OCI-LY3 (cell line): ENCODE measurements around the gene CNTFR.

Experiments
- H2AFZ ChIP-seq: fragments of 200-600, 300-600 bp; shearing (Covaris generic); 2 replicates; pipeline ENCODE4 v1.6.0; 2014; ENCODE audit warnings: antibody characterized with exemption, low read depth, low read length
- H3K27ac ChIP-seq: fragments of 200-600, 300-600 bp; sonication (generic); 2 replicates; pipeline ENCODE4 v1.5.1; 2014; ENCODE audit warnings: mild to moderate bottlenecking, low read length, moderate library complexity, mixed read lengths
- H3K27me3 ChIP-seq: fragments of 200-600, 300-600 bp; sonication (generic); 2 replicates; pipeline ENCODE4 v1.6.1; 2014; ENCODE audit warnings: low read depth, low read length, mixed read lengths
- H3K36me3 ChIP-seq: fragments of 200-600, 300-600 bp; sonication (generic); replicated peaks from 2 replicates; pipeline ENCODE3; 2014; ENCODE audit warnings: low read depth, low read length, mixed read lengths
- H3K4me1 ChIP-seq: fragments of 300-600, 200-600 bp; sonication (generic); 2 replicates; pipeline ENCODE4 v1.6.1; 2014; ENCODE audit warnings: low read length, mixed read lengths
- H3K4me2 ChIP-seq: fragments of 200-600, 300-600 bp; sonication (generic); 2 replicates; pipeline ENCODE4 v1.6.1; 2014; ENCODE audit warnings: low read length, mixed read lengths
- H3K4me3 ChIP-seq: fragments of 300-600, 200-600 bp; sonication (generic); 2 replicates; pipeline ENCODE4 v1.5.1; 2014; ENCODE audit warnings: antibody characterized with exemption, mild to moderate bottlenecking, low read length, moderate library complexity
- H3K79me2 ChIP-seq: fragments of 300-600, 200-600 bp; shearing (Covaris generic); 2 replicates; pipeline ENCODE4 v1.6.1; 2014; ENCODE audit warnings: mild to moderate bottlenecking, low read length, mixed read lengths
- H3K9ac ChIP-seq: fragments of 300-600, 200-600 bp; shearing (Covaris generic); 2 replicates; pipeline ENCODE4 v1.6.0; 2014; ENCODE audit warnings: mild to moderate bottlenecking, low read length, moderate library complexity
- H3K9me3 ChIP-seq: fragments of 200-600, 300-600 bp; shearing (Covaris generic); 2 replicates; pipeline ENCODE4 v1.6.1; 2014; ENCODE audit warnings: low read length, mixed read lengths; ENCODE audit not compliant: insufficient read depth
- H4K20me1 ChIP-seq: fragments of 200-600, 300-600 bp; sonication (generic); 2 replicates; pipeline ENCODE4 v1.6.1; 2016; ENCODE audit warnings: low read length, mixed read lengths; ENCODE audit not compliant: insufficient read depth
- CTCF ChIP-seq: fragments of 200-600, 300-600 bp; sonication (generic); IDR thresholded peaks from 2 replicates; pipeline ENCODE4 v1.5.1; 2014; ENCODE audit warnings: antibody characterized with exemption, low read length, low read depth
- EZH2phosphoT487 ChIP-seq: fragments of 200-600 bp; shearing (Covaris generic); IDR thresholded peaks from 2 replicates; pipeline ENCODE4 v1.6.1; 2018; ENCODE audit warnings: antibody characterized with exemption, mixed run types, low read depth

Gene CNTFR

GRCh38 chr9:34550681-34551270, 38.7 kb downstream of the CNTFR start:
- TF ChIP-seq CTCF (no peak), EZH2phosphoT487 (no peak)
- no peaks in the 10 kb centered on the region for H3K27me3 ChIP-seq

GRCh38 chr9:34550016-34550680, 39.4 kb downstream of the CNTFR start:
- no peaks in the 10 kb centered on the region for H3K79me2 ChIP-seq
- no peak overlapping the region for H2AFZ ChIP-seq
- H3K9me3 ChIP-seq = no peaks in the 10 kb centered on the region
- H3K27me3 ChIP-seq = no peaks in the 10 kb centered on the region
- H3K4me1 ChIP-seq = no peaks in the 10 kb centered on the region
- H4K20me1 ChIP-seq = no peaks in the 10 kb centered on the region
- H3K27ac ChIP-seq = no peak overlapping the region
- H3K9ac ChIP-seq = no peak overlapping the region
- no peak for TF ChIP-seq EZH2phosphoT487
- TF ChIP-seq CTCF = no peak
- no peak overlapping the region for H3K4me3 ChIP-seq
- no peak overlapping the region for H3K4me2 ChIP-seq
- H3K36me3 ChIP-seq = no peaks in the 10 kb centered on the region

More at GRCh38 chr9:34550681-34551270, 38.7 kb downstream of the CNTFR start:
- no peaks in the 10 kb centered on the region for H3K36me3 ChIP-seq
- H3K4me3 ChIP-seq = no peak overlapping the region
- no peak overlapping the region for H3K27ac ChIP-seq
- no peaks in the 10 kb centered on the region for H4K20me1 ChIP-seq
- H3K9me3 ChIP-seq = no peaks in the 10 kb centered on the region
- no peak overlapping the region for H2AFZ ChIP-seq
- H3K4me1 ChIP-seq = no peaks in the 10 kb centered on the region
- H3K79me2 ChIP-seq = no peaks in the 10 kb centered on the region
- H3K9ac ChIP-seq = no peak overlapping the region
- H3K4me2 ChIP-seq = no peak overlapping the region

- H3K27ac ChIP-seq = no peak overlapping the region
- H2AFZ ChIP-seq = no peak overlapping the region
- H3K9ac ChIP-seq = no peak overlapping the region
- no peak overlapping the region for H3K4me2 ChIP-seq
- no peaks in the 10 kb centered on the region for H3K79me2 ChIP-seq
- no peaks in the 10 kb centered on the region for H3K9me3 ChIP-seq
- no peaks in the 10 kb centered on the region for H3K36me3 ChIP-seq
- no peaks in the 10 kb centered on the region for H3K4me1 ChIP-seq
- no peaks in the 10 kb centered on the region for H3K27me3 ChIP-seq
- TF ChIP-seq EZH2phosphoT487 = no peak
- no peak for TF ChIP-seq CTCF
- H3K4me3 ChIP-seq = no peak overlapping the region
- H4K20me1 ChIP-seq = no peaks in the 10 kb centered on the region
Observed at GRCh38 chr9:34549407-34549732, 40.2 kb downstream of the CNTFR start.

- no peaks in the 10 kb centered on the region for H3K4me1 ChIP-seq
- no peaks in the 10 kb centered on the region for H3K36me3 ChIP-seq
- TF ChIP-seq CTCF = peak; percentile 88
- TF ChIP-seq EZH2phosphoT487 = no peak
Observed at GRCh38 chr9:34547960-34548611, 41.4 kb downstream of the CNTFR start.

More at GRCh38 chr9:34547960-34548611, 41.4 kb downstream of the CNTFR start:
- Histone ChIP-seq H3K27me3 (no peaks in the 10 kb centered on the region), H3K4me2 (no peak overlapping the region), H3K27ac (no peak overlapping the region), H3K9me3 (no peaks in the 10 kb centered on the region), H3K79me2 (no peaks in the 10 kb centered on the region), H4K20me1 (no peaks in the 10 kb centered on the region), H3K9ac (no peak overlapping the region), H3K4me3 (no peak overlapping the region), H2AFZ (no peak overlapping the region)
